ENCODE measurements around the gene MRPL12.
"Not testable (repeated sequence)": the region's sequence is repeated elsewhere in the genome, so short reads cannot be mapped to it uniquely, and the experiment has no call there.

The MRPL12 gene

GRCh38 chr17:81702934-81703746 is at the start of gene MRPL12:
Gene MRPL12 (plus strand): TSS chr17:81703367. CDS start chr17:81703502, 135 bp downstream.
- DNase-seq (ENCODE audit: low read depth), result peak; percentile 83

DNA sequence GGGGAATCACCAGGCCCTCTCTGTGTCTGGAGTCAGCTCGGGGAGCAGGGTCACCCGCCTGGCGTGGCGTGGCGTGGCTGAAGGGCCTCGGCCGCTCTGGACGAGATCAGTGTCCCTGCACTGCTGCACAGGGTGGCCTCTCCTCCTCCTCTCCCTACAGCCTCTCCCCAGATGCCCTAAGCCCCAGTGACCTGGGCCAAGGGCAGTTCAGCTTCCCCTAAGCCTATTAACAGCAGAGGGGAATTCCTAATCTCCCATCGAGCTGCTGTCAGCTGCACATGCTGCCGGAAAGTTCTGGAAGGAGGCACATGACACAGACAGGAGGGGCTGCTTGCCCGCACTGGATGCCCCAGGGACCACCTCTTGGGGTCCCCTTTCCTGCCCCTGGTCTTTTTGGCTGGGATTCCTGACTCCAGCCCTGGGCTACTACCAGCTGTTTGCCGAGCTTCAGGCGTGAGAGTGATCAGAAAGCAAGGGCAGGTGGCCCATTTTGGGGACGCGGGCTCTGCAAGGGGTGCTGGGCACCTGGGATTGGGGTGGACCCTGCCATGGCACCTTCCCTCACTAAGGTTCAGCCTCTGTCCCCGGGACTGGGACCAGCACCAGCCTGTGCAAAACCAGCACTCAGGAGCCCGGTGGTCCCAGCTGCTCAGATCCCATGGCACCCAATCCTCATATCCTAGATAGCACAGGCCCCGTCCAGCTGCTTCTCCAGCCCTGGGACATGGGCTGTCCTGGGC is 47.6 kb upstream of the MRPL12 start:
- no peak for DNase-seq (ENCODE audit: low read depth)

DNA sequence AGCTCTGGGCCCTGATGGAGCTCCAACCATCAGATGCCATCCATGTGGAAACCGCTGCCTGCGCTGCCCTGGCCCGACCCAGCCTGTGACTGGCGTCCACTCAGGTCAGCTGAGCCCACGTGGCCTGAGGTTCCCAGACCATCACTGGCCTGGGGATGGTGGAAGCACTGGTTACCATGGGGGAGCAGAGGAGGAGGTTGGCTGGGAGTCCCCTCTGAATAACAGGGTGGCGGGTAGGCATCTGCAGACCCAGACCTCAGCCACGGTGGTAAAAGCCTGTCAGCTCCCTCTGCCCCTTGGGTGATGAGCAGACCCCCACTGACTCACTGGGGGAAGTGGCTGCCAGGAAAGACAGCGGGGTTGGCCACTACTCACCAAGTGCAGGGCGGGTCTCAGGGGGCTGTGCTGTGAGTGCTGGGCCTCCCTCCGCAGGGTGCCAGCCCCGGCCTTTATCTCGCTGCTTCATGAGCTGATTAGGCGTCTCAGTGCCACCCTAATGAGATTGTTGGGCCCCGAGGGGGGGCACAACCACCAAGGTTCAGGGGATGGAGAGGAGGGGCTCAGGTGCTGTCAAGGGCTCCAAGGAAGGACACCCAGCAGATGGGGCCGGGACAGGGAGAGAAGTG is 46.9 kb upstream of the MRPL12 start, which contains the start of gene PDE6G:
TSS of gene PDE6G (minus strand) at position 425 of the 626 bp plus-strand sequence. CDS start 3,237 bp downstream, outside the sequence.
- no peak for DNase-seq (ENCODE audit: low read depth)

DNA sequence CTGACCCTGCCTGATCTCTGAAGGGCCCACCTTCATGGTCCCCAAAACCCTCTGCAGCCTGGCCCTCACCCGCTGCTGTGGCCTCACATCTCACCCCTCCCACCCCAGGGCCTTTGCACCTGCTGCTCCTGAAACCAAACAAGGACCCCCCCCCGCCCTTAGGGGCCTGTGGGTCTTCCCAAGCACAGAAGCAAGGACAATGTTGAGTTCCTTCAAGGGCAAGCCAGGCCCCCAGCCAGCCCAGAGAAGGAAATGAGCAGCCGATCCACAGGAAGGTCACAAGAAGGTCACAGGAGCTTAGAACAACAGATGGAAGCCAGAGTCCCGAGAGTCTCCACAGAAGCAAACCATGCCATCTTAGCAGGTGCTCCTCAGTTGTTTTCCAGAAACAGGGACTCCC is 46.3 kb upstream of the MRPL12 start:
- no peak for DNase-seq (ENCODE audit: low read depth)

- DNase-seq (ENCODE audit: low read depth), result no peak
These were observed 44.1 kb upstream of the MRPL12 start for GRCh38 chr17:81659038-81659437.

DNA sequence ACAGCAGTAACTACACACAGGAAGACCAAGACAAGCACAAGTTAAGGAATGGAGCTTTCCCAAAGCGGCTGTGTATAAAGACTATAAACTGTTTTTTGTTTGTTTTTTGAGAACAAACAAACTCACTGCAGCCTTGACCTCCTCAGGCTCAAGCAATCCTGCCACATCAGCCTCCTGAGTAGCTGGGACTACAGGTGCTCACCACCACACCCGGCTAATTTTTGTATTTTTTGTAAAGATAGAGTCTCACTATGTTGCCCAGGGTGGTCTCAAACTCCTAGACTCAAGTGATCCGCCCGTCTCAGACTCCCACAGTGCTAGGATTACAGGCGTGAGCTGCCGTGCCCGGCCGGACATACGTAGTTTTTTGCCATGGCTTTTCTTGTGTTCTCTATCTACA is 42.7 kb upstream of the MRPL12 start:
- no peak for DNase-seq (ENCODE audit: low read depth)

- no peak for DNase-seq (ENCODE audit: low read depth)
These were observed 41.2 kb upstream of the MRPL12 start for GRCh38 chr17:81662002-81662401.

DNA sequence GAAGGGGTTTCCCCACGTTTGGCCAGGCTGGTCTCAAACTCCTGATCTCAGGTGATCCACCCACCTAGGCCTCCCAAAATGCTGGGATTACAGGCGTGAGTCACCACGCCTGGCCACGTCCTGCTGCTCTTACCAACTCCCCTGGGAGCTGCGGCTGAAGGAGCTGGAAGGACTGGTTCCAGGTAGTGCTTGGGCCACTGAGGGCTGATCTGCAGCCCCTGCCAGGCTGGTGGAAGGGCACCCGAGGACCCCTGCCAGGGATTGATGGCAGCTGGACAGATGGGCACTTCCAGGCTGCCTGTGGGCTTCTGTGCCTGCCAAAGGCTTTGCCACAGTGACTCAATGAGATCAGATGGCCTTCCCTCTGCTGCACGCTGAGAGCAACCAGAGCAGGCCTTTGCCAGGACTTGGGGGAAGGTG is 39.1 kb upstream of the MRPL12 start:
- DNase-seq (ENCODE audit: low read depth), result no peak

DNA sequence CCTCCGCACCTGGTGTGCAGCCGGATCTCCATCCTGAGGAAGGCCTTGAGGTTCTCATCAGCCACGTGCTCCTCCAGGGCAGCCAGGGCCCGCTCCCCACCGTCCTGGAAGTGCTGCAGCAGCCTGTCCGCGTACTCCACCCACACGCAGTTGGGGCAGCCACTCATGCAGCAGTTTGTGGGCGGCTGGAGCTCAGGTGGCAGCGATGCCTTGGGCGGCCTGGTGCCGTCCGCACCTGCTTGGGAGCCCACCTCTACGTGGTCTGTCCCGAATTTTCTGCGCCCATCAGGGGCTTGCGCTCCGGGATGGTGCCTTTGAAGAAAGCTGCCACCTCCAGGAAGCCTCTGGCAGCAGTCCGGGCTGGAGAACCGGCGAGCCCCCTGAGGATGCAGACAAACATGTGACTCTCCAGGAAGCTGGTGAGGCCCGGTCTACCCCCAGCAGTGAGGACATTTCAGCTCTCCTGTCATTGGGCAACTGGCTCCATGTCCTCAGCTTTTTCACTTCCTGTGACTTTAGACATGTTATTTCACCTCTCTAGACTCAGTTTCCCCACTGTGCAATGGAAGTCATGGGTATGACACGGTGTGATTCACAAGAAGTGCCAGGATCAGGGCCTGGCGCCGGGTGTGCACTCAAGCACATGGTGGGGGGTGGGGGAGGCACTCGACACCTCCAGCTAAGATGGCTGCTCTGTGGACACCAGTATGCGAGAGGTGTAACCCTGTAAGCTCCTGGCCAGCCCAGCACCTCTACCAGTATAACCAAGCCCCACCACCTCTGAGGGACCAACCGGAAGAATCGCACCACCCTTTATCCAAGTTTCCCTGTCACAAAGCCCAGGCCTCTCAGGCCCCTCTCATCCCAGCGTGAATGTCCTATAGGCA is 37.7 kb upstream of the MRPL12 start:
- no peak for DNase-seq (ENCODE audit: low read depth)

DNA sequence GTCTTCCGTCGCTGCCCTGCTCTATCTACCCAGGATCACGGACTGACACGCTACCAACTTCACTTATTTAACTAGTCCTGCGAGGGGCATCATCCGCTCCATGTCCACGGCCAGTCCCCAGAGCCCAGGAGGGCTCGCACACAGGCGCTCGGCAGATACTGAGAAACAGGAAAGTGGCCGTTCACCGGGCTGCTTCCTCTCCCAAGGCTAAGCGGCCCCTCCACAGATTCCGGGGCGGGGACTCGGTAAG is 37.1 kb upstream of the MRPL12 start:
- no peak for DNase-seq (ENCODE audit: low read depth)

DNA sequence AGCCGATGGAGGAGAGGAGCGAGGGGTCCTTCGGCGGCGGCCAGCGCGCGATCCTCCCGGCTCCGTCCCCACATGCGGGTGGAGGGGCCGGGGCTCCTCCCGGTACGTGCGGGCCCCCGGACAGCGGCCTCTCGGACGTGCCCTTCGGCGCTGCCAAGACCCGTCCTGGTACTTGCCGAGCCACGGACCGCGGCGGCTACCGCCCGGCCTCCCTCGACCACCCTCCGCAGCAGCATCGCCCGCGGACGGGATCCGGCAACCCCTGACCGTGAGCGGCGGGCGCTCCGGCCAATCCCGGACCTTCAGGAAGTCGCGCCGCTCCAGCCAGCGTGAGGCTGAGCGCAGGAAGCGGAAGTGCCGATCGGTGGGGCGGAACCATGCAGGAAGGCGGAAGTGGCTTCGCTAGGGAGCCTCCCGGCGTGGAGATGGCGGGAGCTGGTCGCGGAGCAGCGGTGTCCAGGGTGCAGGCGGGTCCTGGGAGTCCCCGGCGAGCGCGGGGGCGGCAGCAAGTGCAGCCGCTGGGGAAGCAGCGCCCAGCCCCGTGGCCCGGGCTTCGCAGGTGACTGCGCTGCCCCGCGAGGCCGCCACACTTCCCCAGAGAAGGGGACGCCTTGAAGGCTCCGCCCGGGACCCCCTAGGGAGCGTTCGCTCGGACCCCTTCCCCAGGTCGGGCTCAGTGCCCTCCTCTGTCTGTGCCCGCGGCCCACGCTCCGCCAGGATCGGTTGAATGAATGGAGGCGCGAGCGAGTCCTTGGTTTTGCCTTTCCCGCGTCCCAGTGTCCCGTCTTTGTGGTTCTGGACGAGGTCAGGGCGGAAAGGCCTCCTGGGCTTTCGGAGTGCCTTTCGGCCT is 36.6 kb upstream of the MRPL12 start, which contains the start of the genes CCDC137 and OXLD1:
TSS of gene CCDC137 (plus strand) at position 396 of the 850 bp plus-strand sequence. CDS start at position 426, 30 bp downstream.
TSS of gene OXLD1 (minus strand) at position 264 of the 850 bp plus-strand sequence. CDS start at position 236, 28 bp downstream.
- DNase-seq (ENCODE audit: low read depth), result peak; percentile 79

DNA sequence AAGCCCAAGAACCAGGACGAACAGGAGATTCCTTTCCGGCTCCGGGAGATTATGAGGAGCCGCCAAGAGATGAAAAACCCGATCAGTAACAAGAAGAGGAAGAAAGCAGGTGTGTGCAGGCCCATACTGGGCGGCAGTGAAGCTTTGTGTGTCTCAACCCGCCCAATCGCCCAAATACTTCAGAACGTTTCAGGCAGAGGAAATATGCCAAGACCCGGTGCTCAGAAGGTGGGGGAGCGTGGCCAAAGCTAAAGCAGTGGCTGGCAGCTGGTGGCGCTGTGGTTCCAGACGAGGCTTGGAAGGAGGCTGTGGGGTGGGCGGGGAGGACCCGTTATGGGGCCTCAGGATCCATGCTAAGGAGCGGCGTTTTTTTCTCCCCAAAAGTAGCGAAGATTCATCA is 35.4 kb upstream of the MRPL12 start:
- DNase-seq (ENCODE audit: low read depth), result no peak

DNA sequence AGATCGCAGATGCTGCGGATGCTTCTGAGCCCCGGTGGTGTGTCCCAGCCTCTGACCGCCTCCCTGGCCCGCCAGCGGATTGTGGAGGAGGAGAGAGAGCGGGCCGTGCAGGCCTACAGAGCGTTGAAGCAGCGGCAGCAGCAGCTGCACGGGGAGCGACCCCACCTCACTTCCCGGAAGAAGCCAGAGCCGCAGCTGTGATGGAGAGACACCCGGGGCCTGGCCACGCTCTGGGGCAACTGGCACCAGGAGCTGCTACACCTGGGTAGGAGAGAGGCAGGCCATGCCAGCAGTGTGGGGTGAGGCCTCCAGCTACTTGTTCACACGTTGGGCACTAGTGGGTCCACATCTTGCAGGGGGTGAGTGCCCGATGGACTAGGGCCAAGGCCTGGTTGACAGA is 30.7 kb upstream of the MRPL12 start:
- no peak for DNase-seq (ENCODE audit: low read depth)

DNA sequence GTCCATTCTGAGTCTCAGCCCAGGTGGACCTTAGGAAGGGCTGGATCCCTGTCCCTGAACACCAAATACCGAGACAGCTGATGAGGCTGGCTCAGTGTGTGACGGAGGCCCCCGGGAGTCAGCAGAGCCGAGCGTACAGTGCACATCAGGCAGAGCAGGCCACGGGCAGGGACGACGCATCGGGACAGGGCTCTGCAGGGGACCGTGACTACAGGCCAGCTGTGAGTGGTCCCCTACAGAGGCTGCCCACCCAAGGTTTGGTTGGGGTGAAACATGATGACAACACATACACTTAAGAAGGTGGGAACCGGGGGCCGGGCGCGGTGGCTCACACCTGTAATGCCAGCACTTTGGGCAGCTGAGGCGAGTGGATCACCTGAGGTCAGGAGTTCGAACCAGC is 30.2 kb upstream of the MRPL12 start:
- DNase-seq (ENCODE audit: low read depth), result no peak

GRCh38 chr17:81673561-81674258 is 29.5 kb upstream of the MRPL12 start:
- DNase-seq (ENCODE audit: low read depth), result no peak

- DNase-seq (ENCODE audit: low read depth), result not testable (repeated sequence)
These were observed 27.5 kb upstream of the MRPL12 start for GRCh38 chr17:81675515-81676221.

GRCh38 chr17:81676906-81677305 is 26.3 kb upstream of the MRPL12 start:
- no peak for DNase-seq (ENCODE audit: low read depth)

GRCh38 chr17:81680150-81680549 is 23.0 kb upstream of the MRPL12 start:
- no peak for DNase-seq (ENCODE audit: low read depth)

GRCh38 chr17:81681672-81682071 is 21.5 kb upstream of the MRPL12 start:
- no peak for DNase-seq (ENCODE audit: low read depth)

Measured in stimulated activated CD8-positive, alpha-beta memory T cell treated with anti-CD3 and anti-CD28 coated beads, Interleukin-15, amount 100 ng/mL, for 24 hours (primary cell).